Keratinocyte (primary cell): ENCODE measurements around the gene ESR2. TPM values are rescaled to one million over a fixed set of nuclear protein-coding genes. Genes with fewer than 3 reads are reported as not detected.

ENCODE experiments used
- DNase-seq: peaks from one replicate; pipeline ENCODE4 v3.0.0-alpha.2; 2011; ENCODE audit warnings: low read depth, missing footprints, low spot score
- FAIRE-seq: peaks from 2 replicates; lab custom pipeline; 2011; peaks lifted over from hg19 to GRCh38; lab: Jason Lieb, UNC
- H2AFZ ChIP-seq: 2 replicates; pipeline ENCODE4 v1.6.0; 2012; ENCODE audit warnings: low read length, control low read depth, inconsistent platforms; ENCODE audit not compliant: control insufficient read depth
- H3K27ac ChIP-seq: 2 replicates; pipeline ENCODE4 v1.5.1; 2011; ENCODE audit warnings: low read length; ENCODE audit not compliant: control insufficient read depth, insufficient read depth
- H3K27me3 ChIP-seq: 3 replicates; pipeline ENCODE4 v1.6.0; 2011; ENCODE audit warnings: low read length; ENCODE audit not compliant: control insufficient read depth, insufficient read depth; ENCODE audit errors: extremely low read depth
- H3K36me3 ChIP-seq, 2 experiments: 2 replicates in 1 of 2; 3 replicates in 1 of 2; pipeline ENCODE4 v1.5.1; 2011; ENCODE audit warnings: low read length in 2 of 2, mild to moderate bottlenecking in 1 of 2; ENCODE audit not compliant: control insufficient read depth in 2 of 2, insufficient read depth in 2 of 2; ENCODE audit errors: extremely low read depth in 1 of 2
- H3K4me1 ChIP-seq: 3 replicates; pipeline ENCODE4 v1.5.1; 2011; ENCODE audit warnings: low read length; ENCODE audit not compliant: control insufficient read depth, insufficient read depth; ENCODE audit errors: extremely low read depth
- H3K4me2 ChIP-seq: 3 replicates; pipeline ENCODE4 v1.6.0; 2011; ENCODE audit warnings: low read depth, low read length; ENCODE audit not compliant: control insufficient read depth, insufficient read depth; ENCODE audit errors: extremely low read depth
- H3K4me3 ChIP-seq, 3 experiments: fragments of 200-600 bp in 1 of 3; sonication (generic) in 1 of 3; 2 replicates in 2 of 3; 3 replicates in 1 of 3; pipeline ENCODE4 v1.5.1; 2011 to 2016; ENCODE audit warnings: low read length in 3 of 3, mild to moderate bottlenecking in 3 of 3, control low read depth in 2 of 3, inconsistent platforms in 1 of 3, low read depth in 1 of 3, mixed read lengths in 1 of 3, mixed run types in 1 of 3, moderate library complexity in 1 of 3; ENCODE audit not compliant: control insufficient read depth in 2 of 3, insufficient read depth in 2 of 3; ENCODE audit errors: extremely low read depth in 1 of 3
- H3K79me2 ChIP-seq: 2 replicates; pipeline ENCODE4 v1.6.0; 2012; ENCODE audit warnings: low read length; ENCODE audit not compliant: control insufficient read depth, insufficient read depth
- H3K9ac ChIP-seq: 3 replicates; pipeline ENCODE4 v1.6.0; 2011; ENCODE audit warnings: low read length; ENCODE audit not compliant: control insufficient read depth, insufficient read depth; ENCODE audit errors: extremely low read depth
- H3K9me1 ChIP-seq: 3 replicates; pipeline ENCODE4 v1.6.0; 2011; ENCODE audit warnings: low read length; ENCODE audit not compliant: control insufficient read depth, insufficient read depth; ENCODE audit errors: extremely low read depth
- H3K9me3 ChIP-seq: 2 replicates; pipeline ENCODE4 v1.5.1; 2012; ENCODE audit warnings: low read depth, low read length; ENCODE audit not compliant: control insufficient read depth
- H4K20me1 ChIP-seq: 3 replicates; pipeline ENCODE4 v1.6.0; 2011; ENCODE audit warnings: low read length; ENCODE audit not compliant: control insufficient read depth, insufficient read depth; ENCODE audit errors: extremely low read depth
- CTCF ChIP-seq, 3 experiments: IDR thresholded peaks in 1 of 3; conservative IDR thresholded peaks in 1 of 3; optimal IDR thresholded peaks in 1 of 3; 2 replicates in 2 of 3; 3 replicates in 1 of 3; pipeline versions ENCODE3 to v1.5.1; 2011; ENCODE audit warnings: low read length in 3 of 3, mild to moderate bottlenecking in 3 of 3, moderate library complexity in 2 of 3, control low read depth in 1 of 3, inconsistent platforms in 1 of 3; ENCODE audit not compliant: insufficient read depth in 2 of 3; ENCODE audit errors: extremely low read depth in 1 of 3
- EZH2 ChIP-seq: IDR thresholded peaks from one replicate; pipeline ENCODE4 v1.6.1; 2012; ENCODE audit warnings: inconsistent platforms, mild to moderate bottlenecking, low read length, moderate library complexity
- dilution Hi-C: fragments of 300-500 bp; cut with MboI; formaldehyde crosslinking; loops from one replicate; pipeline ENCODE4 v1.7.0; 2020; ENCODE audit warnings: low sequenced_read_pairs; ENCODE audit not compliant: extremely low pct_ligation_motif_present
- polyA plus RNA-seq, 5 experiments: library from polyadenylated mRNA; depleted of rRNA in 3 of 5; stranded (reverse) in 3 of 5; stranded (forward) in 1 of 5; unstranded in 1 of 5; fragments of >200 nt; gene quantifications; 1 replicate in 1 of 5; 2 replicates in 3 of 5; 3 replicates in 1 of 5; pipeline versions ENCODE4 v1.2.1 to v1.2.3, GENCODE V29; 2011 to 2012; ENCODE audit warnings: missing spikeins in 2 of 5, low read depth in 1 of 5, low replicate concordance in 1 of 5

The ESR2 gene
- polyA plus RNA-seq, 1 donor (not counting 4 experiments of a cell fraction or from before 2014, with no cell fraction given): 0.03 TPM

- dilution Hi-C loops: no loop called here
- no peak overlapping the region for H3K4me3 ChIP-seq
- FAIRE-seq: no peak
- peaks cover 0 to 3% of the 10 kb centered on the region in 2 experiments for H3K36me3 ChIP-seq
- no peaks in the 10 kb centered on the region for H3K9me1 ChIP-seq
- no peak for DNase-seq
- no peak overlapping the region for H2AFZ ChIP-seq
- no peak overlapping the region for H3K4me2 ChIP-seq
- H3K9ac ChIP-seq: no peak overlapping the region
- peaks cover 4% of the 10 kb centered on the region for H3K4me1 ChIP-seq
- no peak overlapping the region for H3K27ac ChIP-seq
- no peaks in the 10 kb centered on the region for H3K9me3 ChIP-seq
- TF ChIP-seq CTCF (optimal IDR thresholded peaks at IDR 0.05 in 1 of 3, IDR thresholded peaks at IDR 0.05 in 1 of 3, conservative IDR thresholded peaks at IDR 0.05 in 1 of 3; ENCODE audit: extremely low read depth in 1 of 3, insufficient read depth in 2 of 3, low read length in 3 of 3) (no peak), EZH2 (no peak)
- H3K79me2 ChIP-seq: no peaks in the 10 kb centered on the region
- H3K27me3 ChIP-seq: no peaks in the 10 kb centered on the region
- H4K20me1 ChIP-seq: no peaks in the 10 kb centered on the region
Measured at GRCh38 chr14:64232095-64232838, 61.9 kb downstream of the ESR2 start.

GRCh38 chr14:64229489-64229888 lies 64.7 kb downstream of the ESR2 start:
- H2AFZ ChIP-seq: no peak overlapping the region
- no peaks in the 10 kb centered on the region for H4K20me1 ChIP-seq
- H3K36me3 ChIP-seq: peaks cover 0 to 3% of the 10 kb centered on the region in 2 experiments
- H3K27ac ChIP-seq: no peak overlapping the region
- DNase-seq: no peak
- no peak for FAIRE-seq
- H3K9me1 ChIP-seq: no peaks in the 10 kb centered on the region
- H3K4me2 ChIP-seq: no peak overlapping the region
- TF ChIP-seq CTCF (optimal IDR thresholded peaks at IDR 0.05 in 1 of 3, IDR thresholded peaks at IDR 0.05 in 1 of 3, conservative IDR thresholded peaks at IDR 0.05 in 1 of 3; ENCODE audit: extremely low read depth in 1 of 3, insufficient read depth in 2 of 3, low read length in 3 of 3): no peak
- no peak for TF ChIP-seq EZH2
- H3K4me3 ChIP-seq: no peak overlapping the region
- H3K79me2 ChIP-seq: no peaks in the 10 kb centered on the region
- no peaks in the 10 kb centered on the region for H3K4me1 ChIP-seq
- H3K9ac ChIP-seq: no peak overlapping the region
- dilution Hi-C loops: no loop called here
- H3K27me3 ChIP-seq: no peaks in the 10 kb centered on the region
- H3K9me3 ChIP-seq: no peaks in the 10 kb centered on the region
